GM18951 (cell line): ENCODE data around the gene GMFB.

ENCODE experiments used
- POLR2A ChIP-seq: IDR thresholded peaks from 4 replicates; pipeline ENCODE4 v1.6.1; 2011; ENCODE audit warnings: mild to moderate bottlenecking; ENCODE audit not compliant: insufficient read length, insufficient read depth; ENCODE audit errors: extremely low read depth
- in situ Hi-C: fragments of 300-500 bp; cut with MboI; formaldehyde crosslinking; loops from one replicate; pipeline ENCODE4 v1.12.0; 2022; ENCODE audit warnings: low sequenced_read_pairs, mixed read lengths, inconsistent platforms; ENCODE audit not compliant: unreplicated experiment

GMFB gene

DNA sequence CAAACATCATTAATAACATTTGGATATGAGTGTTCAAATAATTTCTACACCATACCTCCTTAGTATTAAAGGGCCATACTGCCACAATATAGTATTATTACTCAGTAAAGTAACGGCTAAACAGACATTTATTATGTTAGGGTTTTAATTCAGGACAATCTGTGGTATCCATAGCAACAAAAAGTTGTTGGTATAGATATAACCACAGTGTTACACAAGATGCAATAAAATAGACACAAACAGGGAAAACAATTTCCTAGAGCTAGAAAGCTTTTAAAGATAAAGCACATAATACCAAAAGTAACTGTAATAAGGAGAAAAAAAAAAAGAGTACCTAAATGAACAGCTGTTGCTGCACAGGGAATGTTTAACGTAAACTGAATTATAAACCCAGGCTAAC is 63.7 kb downstream of the GMFB start:
- no peak for TF ChIP-seq POLR2A
- in situ Hi-C loops: no loop called here
